Mammary epithelial cell (primary cell): ENCODE measurements around the gene MBP.

Experiments
- CTCF ChIP-seq, 2 donors: IDR thresholded peaks in 1 of 2; conservative IDR thresholded peaks in 1 of 2; 2 replicates each; pipeline ENCODE4 v1.5.1; 2011 to 2012; ENCODE audit warnings: inconsistent platforms in 2 of 2, low read length in 2 of 2, mild to moderate bottlenecking in 2 of 2, control low read depth in 1 of 2, low read depth in 1 of 2; ENCODE audit not compliant: insufficient read depth in 1 of 2; ENCODE audit errors: extremely low read depth in 1 of 2
- EZH2 ChIP-seq: IDR thresholded peaks from 2 replicates; pipeline ENCODE4 v1.6.1; 2012; ENCODE audit warnings: low read length, inconsistent platforms, borderline replicate concordance

- TF ChIP-seq CTCF (conservative IDR thresholded peaks at IDR 0.05 in 1 of 2, IDR thresholded peaks at IDR 0.05 in 1 of 2; ENCODE audit: extremely low read depth in 1 of 2, insufficient read depth in 1 of 2, low read depth in 1 of 2, low read length in 2 of 2) (no peak), EZH2 (no peak)
These were observed 116.5 kb downstream of the MBP start for GRCh38 chr18:77015771-77016710.
